GM10847 (cell line): ENCODE data around the gene PTK6.

Source experiments
- POLR2A ChIP-seq: IDR thresholded peaks from 2 replicates; pipeline ENCODE4 v1.6.1; 2011; ENCODE audit not compliant: insufficient read length; ENCODE audit errors: extremely low read depth

PTK6 gene

DNA sequence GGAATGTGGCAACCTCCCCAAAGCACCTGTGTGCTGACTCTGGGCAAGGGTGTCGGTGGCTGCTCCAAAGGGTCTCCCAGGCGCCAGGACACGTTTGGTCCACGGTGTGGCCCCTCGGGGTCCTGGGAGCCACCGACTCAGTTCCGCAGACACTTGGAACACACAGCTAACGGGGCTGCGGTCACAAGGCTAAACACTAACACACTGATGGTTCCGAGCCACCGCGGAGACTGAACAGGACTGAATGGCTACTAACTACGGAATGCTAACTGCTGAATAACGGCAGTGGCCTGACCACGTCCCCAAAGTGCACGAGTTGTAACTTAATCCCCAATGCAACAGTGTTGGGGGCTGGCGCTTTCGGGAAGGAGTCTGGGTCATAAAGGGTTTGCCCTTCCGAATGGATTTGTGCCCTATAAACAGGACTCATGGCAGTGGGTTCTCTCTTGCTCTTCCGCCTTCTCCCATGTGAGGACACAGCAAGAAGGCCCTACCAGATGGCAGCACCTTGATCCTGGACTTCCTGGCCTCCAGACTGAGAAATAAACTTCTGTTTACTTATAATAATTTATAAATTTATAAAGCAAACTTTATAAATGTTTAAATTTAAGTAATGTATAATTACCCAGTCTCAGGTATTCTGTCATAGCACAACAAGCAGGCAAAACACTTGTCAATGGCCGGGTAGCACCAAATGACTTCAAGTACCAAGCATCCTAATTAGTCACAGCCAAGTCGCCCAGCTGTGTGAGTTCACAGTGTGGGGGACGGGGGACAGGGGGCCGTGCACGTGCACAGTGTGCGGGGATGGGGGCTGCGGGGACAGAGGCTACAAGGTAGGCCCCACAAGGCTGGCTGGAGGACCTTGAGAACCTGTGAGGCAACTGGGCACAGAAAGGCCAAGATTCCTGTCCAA lies 36.0 kb downstream of the PTK6 start:
- no peak for TF ChIP-seq POLR2A

DNA sequence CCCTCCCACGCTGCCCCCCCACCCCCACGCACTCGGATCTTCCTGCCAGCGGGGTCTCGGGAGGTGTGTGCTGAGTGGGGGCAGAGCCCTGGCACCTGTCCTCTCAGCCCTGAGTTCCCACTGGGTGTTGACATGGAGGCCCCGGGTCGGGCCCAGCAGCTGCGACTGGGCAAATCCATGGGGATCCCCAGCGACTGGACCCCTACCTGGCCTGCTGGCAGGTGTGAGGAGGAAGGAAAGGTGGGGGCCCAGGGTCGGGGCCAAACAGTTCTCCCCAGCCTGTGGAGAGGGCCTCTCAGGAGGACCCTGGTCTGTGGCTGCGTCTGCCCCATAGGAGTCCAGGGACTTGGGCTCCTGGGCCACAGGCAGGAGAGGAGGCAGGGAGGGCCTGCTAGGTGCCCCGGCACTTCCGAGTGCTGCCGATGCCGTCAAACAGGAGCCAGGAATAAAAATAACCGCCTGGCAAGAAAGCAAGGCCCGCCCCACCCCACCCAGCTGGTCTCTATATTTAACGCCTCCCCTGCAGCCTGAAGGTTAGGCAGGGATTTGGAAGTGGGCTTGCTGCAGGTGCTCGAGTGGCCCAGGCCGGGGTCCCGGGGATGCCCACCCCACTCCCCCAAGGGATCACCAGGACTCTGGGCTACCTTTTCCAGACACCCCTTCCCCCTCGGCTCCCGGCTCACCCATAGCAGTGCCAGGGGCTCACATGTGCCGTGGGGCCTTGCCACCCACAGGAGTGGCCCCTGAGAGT lies 36.9 kb downstream of the PTK6 start:
- no peak for TF ChIP-seq POLR2A

DNA sequence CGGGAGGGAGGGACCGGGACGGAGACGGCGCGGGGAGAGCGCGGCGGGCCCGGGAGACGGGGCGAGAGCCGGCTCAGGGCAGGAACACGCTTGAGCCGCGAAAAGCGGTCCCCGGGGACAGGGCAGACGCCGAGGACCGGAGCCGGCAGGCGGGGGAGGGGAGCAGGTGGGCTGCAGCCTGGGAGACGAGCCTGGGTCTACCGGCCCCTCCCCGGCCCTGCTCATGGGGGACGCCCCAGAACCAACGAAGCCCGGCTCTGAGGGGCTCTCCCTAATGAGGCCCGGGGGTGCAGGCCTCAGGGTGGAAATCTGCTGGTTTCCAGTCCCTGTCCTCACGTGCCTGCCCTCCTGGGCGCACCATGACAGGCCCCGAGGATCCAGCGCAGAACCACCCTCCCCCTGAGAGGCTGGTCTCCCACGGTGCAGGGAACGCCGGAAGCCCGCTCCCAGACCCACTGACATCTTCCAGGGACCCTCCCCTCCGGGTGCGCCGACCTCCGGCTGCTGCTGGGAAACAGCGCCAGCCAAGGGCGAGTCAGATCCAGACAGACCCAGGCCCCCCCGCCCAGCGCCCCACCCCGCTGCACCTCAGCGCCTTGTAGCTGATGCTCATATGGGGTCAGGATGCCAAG lies 37.7 kb downstream of the PTK6 start:
- no peak for TF ChIP-seq POLR2A

DNA sequence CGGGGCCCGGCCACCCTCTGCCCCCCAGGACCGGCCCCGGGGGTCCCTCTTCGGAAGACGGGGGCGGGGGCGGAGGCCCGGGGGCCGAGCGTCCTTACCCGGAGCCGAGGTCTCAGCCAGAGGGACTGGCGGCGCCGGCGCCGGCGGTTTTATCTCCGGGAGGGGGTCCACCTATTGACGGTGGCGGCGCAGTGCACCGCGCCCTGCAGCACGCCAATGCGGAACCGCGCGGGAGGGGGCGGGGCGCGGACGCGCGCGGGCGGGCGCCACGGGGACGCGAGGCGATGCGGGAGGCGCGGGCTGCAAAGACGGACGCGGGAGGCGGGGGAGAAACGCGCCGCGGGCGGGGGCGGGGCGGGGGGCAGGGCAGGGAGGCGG lies 38.2 kb downstream of the PTK6 start, which contains the start of gene EEF1A2:
EEF1A2 (minus strand) TSS at position 124 of the 378 bp plus-strand sequence. CDS start 1,320 bp downstream, outside the sequence.
- no peak for TF ChIP-seq POLR2A

DNA sequence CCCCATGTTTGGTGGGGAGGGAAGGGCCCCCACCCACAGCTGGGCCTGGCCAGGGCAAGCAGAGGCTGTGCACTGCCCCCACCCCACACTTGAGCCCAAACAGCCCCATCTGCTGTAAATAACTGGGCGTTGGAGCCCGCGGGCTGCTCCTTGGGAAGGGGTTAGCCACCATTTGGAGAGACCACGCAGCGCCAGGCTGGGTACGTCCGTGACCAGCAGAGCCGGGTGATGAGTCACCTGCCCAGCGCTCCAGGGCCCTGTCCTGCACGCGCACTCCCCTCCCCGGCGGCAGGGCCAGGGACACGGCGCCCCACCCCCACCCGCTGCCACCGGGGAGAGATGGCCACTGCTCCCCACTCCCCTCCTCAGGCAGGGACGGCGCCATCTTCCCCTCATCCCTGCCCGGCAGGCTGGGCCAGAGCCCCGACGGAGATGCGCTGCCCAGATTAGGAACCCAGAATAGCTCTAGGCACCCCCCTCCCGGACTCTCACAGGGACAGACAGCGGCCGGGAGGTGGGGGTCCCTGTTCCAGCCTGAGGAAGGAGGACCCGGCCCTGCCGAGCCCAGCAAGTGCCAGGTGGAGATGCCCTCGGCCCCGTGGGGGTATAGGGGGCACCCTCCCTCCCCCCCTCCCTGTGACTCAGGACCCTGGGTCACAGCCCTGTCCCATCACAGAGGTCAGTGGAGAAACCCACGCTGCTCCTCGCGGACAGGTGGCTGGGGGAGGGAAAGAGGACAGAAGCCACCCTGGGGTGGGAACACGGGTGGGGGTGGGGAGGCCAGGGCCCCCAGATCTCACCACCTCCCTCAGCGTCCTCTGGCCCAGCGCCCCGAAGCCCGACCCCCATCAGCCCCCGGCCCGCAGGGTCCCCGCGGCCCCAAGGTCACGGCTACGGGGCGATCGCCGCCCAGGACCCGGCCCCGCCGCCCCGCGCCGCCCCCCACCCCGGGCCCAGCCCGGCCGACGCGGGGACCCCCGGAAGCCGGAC lies 38.9 kb downstream of the PTK6 start:
- TF ChIP-seq POLR2A: no peak

DNA sequence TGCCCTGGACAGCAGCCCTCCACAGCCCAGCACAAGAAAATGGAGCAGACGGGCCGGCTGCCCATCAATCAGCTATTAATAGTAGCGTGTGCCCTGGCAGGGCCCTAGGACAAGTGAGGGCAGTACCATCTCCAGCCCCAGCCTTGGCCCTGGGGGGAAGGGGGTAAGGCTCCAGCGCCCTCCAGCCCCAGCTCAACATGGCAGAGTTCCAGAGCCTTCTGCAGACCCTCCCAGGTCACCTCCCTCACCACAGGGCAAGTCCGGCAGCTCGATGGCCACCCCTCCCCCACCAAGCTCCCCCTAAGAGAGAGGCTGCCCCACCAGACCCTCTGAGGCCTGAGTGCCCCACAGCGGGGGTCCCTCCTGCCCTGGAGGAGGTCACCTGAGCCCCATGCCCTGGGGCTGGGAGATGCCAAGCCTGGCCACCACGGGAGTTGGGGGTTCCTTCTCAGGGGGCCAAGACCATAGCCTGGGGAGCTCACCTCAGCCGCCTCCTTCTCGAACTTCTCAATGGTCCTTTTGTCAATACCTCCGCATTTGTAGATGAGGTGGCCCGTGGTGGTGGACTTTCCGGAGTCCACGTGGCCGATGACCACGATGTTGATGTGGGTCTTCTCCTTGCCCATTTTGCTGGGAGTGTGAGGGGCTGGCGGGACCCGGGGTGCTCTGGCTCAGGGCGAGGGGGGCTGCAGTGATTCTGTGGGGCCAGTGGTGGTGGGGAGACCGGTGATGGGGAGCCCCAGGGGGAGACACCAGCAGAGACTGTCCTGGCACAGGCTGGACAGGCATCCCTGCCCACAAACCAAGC lies 39.8 kb downstream of the PTK6 start:
- no peak for TF ChIP-seq POLR2A

DNA sequence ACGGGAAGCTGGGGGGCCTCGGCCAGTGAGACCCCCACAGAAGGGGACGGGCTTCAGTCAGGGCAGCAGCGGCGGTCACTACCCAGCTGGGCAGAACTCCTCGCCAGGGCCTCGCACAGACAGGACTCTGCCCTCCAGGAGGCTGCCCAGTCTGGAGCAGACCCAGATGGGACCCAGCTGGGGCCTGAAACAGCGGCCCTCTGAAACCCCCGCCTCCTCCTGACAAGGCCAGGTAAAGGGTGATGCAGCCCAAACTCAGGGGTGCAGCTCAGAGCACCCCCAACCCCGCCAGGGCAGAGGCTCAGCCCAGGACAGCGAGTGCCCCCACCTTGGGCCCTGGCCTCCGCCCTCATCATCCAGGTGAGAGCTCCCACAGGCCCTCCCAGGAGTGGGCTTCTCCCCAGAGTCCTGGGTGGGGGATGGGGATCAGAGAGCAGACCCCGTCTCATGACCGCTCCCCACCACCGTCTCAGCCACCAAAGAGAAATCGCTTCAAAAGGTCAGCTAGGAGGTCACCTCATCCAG lies 40.5 kb downstream of the PTK6 start:
- no peak for TF ChIP-seq POLR2A

DNA sequence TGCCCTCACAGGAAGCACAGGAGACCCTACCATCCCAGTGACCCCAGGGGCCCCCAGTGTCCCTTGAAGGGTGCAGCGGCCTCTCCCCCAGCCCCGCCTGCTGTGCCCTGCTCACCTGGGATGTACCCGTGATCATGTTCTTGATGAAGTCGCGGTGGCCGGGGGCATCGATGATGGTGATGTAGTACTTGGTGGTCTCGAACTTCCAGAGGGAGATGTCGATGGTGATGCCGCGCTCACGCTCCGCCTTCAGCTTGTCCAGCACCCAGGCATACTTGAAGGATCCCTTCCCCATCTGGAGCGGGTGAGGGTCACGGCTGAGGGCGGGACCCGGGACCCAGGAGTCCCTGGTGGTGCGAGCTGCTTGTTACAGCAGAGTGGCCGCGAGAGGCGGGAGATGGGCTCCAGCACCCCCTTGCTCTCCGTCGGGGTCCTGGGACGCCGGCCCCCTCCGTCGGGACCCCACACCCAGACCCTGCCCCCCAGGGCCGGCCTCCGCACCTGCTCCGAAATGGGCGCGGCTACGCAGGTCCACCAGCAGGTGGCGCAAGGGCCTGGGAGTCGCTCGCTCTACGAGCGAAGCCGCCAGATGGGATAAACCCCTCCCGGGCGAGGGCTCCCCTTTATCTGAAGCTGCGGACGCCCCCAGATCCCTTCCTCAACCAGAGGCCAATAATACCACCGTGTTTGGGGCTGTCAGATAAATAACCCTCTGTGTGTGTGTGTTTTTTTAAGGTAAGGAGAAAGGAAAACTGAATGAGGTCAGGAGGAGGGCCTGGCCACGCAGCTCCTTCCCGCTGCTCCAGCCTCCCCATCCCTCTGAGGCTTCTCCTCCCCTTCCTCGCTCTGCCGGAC lies 41.2 kb downstream of the PTK6 start:
- TF ChIP-seq POLR2A: no peak

DNA sequence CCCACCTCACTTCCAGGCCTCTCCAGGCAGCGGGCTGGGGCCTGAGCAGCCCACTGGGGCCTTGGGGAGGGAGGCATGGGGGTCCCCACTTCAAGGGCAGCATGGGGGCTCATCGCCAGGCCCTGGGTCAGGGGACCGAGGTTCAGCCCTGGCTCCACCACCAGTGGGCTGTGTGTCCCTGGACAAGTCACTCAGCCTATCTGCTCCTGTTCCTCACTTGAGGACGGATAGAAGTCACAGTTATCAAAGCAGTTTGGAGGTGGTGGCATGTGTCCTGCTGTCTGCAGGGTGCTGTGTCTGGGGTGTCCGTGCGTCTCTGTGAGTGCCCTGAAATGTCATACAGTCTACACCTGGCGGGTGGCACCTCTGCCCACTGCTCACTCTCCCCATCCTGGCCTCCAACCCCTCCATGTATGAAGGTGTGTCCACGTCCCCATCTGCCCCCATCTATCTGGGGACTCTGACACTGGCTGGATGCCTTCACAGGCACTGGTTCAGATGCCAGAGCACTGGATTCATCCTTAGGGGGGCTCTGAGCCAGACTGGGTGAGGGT lies 41.9 kb downstream of the PTK6 start:
- no peak for TF ChIP-seq POLR2A

DNA sequence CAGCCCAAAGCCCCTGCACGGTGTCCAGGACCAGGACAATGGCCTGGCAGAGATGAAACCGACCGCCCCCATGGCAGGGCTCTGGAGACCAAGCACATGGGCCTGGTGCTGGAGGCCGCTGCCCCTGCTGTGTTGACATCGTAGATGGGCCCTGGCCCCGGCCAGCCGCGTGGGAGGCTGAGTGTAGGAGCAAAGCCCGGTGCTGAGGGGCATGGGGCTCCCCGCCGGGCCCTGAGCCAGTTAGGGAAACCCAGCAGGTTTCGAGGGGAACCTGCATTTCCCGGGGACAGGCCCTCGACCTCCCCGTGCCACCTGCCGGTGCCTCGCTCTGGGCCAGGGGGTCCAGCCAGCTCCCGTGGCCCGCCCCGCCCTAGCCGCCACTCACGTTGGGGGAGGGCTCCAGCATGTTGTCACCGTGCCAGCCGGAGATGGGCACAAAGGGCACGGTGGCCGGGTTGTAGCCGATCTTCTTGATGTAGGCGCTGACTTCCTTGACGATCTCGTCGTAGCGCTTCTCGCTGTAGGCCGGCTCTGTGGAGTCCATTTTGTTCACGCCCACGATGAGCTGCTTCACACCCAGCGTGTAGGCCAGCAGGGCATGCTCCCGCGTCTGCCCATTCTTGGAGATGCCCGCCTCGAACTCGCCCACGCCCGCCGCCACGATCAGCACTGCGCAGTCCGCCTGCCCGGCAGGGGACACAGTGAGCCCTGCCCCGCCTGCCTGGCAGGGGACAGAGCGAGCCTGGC lies 42.6 kb downstream of the PTK6 start:
- no peak for TF ChIP-seq POLR2A

DNA sequence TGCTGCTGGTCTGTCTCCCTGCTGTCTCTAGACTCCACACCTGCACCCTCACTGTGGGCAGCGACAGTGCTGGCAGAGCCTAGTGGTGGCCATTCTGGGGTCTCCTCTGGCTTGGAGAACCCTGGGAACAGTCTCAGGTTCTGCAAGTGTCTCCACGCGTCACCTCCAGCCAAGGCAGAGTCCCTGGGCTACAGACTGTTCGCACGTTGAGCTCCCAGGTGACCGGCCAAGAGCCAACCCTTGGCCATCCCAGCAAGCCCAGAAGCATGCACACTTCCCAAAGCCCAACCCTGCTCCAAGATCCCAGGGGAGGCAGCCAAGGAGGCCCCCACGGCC lies 43.1 kb downstream of the PTK6 start:
- TF ChIP-seq POLR2A: no peak

DNA sequence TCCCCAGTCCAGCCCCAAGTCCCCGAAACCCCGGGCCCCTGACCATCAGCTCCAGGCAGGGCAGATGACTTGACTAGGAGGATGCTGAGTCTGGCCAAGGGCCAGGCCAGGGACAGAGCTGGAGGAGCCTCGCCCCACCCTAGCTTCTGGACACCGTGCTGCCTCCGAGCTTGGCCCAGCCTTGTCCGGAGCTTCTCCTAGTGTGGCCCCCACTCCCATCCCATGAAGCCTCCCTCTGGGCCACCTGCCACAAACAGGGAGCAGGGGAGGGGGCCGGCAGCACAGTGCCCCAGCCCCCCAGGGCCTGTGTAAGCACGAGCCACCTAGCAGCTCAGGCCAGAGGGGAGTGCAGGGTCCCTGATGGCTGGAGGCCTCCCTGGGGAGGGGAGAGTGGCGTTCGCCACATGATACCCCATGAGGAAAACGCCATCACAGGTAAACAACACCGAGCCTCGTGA lies 43.6 kb downstream of the PTK6 start:
- no peak for TF ChIP-seq POLR2A
